HG03108 (cell line): ENCODE data around the gene TMED1.
A peak's percentile ranks its signal among the peaks of the same experiment; 100 is the strongest.
"Not testable (repeated sequence)": the region's sequence is repeated elsewhere in the genome, so short reads cannot be mapped to it uniquely, and the experiment has no call there.

ENCODE experiments used
- ATAC-seq: cut with Tn5 transposase; IDR thresholded peaks from one replicate; pipeline ENCODE4 v1.9.1; 2021; ENCODE audit warnings: moderate library complexity; ENCODE audit not compliant: unreplicated experiment

Gene TMED1

DNA sequence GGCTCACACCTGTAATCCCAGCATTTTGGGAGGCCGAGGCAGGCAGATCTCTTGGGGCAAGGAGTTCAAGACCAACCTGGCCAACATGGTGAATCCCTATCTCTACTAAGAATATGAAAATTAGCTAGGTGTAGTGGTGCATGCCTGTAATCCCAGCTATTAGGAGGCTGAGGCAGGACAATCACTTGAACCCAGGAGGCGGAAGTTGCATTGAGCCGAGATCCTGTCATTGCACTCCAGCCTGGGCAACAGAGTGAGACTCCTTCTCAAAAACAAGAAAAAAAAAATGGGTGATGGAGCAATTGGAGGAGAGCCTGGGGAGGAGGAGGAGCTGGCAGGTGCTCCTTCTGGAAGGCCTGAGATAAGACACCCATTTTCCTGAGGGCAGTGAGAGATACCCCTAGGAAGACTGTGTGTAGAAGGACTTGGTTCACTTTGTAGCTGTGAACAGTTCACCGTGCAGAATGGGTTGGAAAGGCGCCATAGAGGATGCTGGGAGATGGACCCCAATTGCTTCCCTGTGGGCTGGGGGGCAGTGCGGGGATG, 26.6 kb upstream of the TMED1 start:
- no peak for ATAC-seq

DNA sequence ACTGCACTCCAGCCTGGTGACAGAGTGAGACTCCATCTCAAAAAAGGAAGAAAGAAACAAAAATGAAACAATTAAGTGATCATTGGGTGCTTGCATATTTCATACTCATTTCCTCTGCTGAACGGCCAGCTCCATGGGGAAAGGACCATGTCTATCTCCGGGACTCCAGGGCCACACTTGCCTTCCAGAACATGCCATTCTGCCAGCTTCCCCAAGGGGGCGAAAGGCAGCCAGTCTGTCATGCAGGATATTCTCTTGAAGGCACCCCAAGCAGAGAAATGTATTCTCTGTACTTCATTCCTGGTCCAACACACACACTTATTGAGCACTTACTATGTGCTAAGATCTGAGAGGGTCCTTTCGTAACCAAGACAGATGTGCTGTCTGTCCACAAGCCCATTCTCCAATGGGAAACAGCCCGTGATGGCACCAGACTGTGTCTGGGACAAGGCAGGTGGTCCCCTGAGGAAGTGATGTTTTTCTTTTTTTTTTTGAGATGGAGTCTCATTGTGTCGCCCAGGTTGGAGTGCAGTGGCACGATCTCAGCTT, 25.2 kb upstream of the TMED1 start:
- ATAC-seq, result no peak

DNA sequence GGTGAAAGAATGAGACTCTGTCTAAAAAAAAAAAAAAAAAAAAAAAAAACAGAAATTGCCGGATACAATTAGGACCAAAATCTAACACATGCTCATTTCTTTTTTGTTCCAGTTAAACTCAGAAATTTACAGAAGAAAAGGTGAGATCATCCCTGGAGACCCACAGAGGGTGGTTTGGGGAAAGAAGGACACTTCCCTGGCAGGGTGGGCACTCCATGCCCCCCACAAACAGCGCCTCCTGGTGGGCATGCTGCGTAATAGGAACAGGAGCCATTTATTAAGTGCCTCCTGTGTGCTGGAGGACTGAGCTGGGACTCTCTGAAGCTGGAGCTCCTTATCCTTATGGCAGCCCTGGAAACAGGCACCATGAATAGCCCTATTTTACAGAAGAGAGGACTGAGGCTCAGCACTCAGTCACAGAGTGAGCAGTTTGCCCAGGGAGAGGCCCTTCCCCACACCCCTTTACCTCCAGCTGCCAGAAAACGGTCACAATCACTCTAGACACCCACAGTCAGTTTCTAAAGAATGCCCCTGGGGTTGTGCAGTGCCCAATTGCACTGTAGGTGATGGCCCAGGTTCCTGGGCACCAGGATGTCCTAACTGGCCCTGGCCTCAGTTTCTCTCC, 22.3 kb upstream of the TMED1 start:
- ATAC-seq, result no peak

DNA sequence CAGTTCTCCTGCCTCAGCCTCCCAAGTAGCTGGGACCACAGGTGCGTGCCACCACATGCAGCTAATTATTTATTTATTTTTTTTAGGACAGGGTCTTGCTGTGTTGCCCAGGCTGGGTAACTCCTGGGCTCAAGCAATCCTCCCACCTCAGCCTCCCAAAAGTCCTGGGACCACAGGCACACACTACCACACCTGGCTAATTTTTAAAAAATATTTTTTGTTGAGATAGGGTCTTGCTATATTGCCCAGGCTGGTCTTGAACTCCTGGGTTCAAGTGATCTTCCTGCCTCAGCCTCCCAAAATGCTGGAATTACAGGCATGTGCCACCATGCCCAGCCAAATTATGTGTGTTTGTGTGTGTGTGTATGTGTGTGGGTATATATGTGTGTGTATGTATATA, 20.9 kb upstream of the TMED1 start:
- not testable (repeated sequence) for ATAC-seq

DNA sequence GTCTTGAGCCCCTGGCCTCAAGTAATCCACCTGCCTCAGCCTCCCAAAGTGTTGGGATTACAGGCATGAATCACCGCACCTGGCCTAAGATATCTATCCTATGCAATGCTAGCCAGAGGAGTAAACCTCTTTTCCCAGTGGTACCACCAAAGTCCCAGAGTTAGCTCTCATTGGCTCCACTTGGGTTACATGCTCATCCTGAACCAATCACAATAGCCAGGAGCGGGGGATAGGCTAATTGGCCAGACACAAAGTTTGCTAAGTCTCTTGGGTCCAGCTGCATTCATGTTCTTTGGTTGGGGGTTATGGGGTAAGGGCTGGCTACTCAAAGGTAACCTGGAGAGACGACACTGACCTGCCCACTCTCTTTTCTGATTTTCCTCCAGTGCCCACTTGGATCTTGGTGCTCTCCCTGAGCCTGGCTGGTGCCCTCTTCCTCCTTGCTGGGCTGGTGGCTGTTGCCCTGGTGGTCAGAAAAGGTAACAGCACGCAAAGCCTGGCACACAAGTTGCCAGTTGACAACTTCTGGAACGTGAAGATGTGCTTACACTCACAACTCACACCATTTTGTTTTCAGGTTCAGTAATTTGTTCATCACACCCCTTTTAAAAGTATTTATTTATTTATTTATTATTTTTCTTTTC, 20.0 kb upstream of the TMED1 start:
- no peak for ATAC-seq

DNA sequence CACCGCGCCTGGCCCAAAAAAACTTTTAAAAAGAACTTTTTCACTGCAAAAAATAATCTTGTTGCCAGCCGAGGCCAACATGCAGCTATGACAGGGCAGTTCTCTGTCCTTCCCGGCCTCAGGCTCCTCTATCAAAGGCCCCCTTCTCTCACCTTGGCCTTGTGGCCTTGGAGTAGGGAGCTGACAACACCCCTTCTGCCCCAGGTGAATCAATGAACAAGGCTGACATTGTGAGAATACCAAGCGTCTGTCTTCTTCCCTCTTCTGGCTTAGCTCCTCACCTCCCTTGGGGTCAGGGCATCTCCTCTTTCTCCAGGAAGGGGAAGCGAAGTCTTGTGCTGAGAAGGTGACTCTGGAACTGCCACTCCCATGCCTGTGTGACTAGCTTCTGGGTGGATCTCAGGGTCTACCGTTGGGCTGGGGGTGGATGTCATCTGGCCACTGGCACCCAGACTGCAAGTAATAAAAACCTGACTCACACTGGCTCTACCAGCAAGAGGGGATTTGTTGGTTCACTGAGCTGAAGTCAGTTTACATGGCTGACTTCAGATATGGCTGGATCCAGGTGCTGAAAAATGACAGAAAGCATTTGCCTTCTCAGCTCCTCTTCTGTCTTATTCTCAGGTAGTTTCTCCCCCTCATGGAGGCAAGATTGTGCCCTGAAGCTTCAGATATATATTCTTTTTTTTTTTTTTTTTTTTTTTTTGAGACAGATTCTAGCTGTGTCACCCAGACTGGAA, 18.5 kb upstream of the TMED1 start:
- ATAC-seq, result no peak

DNA sequence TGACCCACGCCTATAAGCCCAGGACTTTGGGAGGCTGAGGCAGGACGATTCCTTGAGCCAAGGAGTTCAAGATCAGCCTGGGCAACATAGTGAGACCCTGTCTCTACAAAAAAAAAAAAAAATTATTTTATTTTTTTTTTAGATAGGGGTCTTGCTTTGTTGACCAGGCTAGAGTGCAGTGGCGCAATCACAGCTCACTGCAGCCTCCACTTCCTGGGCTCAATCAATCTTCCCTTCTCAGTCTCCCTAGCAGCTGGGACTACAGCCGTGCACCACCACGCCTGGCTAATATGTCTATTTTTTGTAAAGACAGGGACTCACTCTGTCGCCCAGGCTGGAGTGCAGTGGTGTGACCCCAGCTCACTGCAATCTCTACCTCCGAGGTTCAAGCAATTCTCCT, 16.9 kb upstream of the TMED1 start:
- ATAC-seq, result no peak

DNA sequence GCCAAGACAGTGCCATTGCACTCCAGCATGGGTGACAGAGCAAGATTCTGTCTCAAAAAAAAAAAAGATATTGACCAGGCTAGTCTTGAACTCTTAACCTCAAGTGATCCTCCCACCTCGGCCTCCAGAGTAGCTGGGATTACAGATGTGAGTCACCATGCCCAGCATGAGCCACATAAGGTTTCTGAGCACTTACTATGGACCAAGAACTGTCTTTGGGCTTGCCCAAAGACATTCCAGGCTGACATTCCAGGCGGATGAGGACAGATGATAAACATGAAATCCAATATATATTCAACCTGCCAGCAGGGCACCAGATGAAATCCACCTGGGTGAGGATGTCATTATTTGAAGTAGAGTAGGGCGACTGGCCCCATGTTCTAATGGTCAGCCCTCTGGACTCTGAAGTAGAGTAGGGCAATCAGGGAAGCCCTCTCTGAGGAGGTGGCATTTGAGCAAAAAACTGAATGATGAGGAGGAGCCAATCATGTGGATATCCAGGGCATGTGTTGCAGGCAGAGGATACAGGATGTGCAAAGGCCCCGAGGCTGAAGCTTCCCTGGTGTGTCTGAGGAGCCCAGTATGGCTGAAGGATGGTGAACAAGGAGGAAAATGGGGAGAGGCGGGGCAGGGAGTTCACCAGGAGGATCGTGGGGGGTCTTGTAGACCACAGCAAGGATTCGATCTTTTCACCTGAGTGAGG, 16.2 kb upstream of the TMED1 start:
- ATAC-seq, result no peak

DNA sequence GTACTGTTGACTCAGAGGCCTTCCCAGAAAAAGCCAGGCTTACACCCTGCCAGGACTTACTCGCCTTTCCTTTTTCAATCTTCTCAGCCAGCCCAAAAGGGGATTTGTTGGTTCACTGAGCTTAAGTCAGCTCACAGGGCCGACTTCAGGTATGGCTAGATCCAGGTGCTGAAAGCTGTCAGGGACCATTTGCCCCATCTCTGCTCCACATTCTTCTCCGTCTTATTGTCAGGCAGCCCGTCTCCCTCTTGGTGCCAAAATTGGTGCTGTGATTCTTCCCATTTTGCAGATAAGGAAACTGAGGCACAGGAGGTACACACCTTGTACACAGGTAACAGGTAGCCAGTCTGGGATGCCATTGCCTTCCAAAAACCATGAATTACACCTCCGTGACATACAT, 14.6 kb upstream of the TMED1 start:
- no peak for ATAC-seq

DNA sequence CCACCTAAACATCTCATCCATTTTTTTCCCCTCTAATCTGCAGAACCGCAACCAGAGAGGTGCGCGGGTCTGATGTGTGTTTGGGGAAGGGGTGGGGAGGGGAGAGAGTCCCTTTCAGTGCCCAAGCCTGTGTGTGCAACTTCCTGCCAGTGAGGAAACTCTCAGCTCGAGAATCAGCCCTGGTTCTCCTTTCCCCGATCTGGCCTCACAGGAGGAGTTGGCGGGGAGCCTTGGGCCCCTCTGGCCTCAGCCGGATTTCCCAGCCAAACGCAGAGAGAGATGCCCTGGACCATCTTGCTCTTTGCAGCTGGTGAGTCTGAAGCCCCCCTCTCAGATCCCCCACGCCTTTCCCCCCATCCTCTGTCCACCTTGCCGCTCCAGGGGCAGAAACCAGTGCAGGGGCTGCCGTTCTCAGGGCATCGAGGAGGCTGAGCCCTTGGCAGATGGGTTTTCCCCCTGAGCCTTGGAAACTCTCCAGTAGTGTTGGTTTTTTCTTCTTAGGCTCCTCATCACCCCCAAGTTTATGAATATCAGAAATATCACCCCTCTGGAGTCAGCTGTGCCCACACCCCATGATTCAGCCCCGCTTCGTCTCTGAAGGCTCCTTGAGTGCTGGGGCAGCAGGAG, 12.3 kb upstream of the TMED1 start, which contains the start of gene C19orf38:
Gene C19orf38 (plus strand): TSS at position 186 of the 627 bp plus-strand sequence. CDS start 94 bp downstream, at position 280.
- no peak for ATAC-seq

DNA sequence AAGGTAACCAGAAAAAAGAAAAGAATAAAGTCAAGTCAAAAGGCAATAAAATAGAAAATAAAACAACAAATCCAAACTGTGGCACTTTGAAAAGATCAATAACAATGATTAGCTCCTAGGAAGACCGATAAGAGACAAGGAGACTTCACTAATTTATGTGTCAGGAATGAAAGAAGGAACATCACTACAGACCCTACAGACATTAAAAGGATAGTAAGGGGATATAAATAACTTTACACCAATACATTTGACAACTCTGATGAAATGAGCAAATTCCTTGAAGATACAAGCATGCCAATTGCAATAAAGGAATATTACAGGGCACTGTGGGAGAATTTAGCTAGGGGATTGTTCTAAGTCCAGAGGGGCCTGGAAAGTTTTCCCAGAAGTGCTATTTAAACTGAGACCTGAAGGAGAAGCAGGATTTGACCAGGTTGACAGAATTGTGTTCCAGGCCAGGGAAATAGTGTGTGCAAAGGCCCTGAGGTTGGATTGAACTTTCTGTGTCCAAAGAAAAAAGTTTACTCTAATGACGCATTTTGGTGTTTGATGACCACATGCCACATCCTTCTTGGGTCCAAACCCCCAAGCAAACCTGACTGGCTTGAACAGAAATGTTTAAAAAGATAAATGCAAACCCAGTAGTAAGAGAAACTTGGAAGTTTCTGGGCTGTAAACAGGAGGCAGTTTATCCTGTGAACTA, 10.6 kb upstream of the TMED1 start:
- ATAC-seq, result no peak

DNA sequence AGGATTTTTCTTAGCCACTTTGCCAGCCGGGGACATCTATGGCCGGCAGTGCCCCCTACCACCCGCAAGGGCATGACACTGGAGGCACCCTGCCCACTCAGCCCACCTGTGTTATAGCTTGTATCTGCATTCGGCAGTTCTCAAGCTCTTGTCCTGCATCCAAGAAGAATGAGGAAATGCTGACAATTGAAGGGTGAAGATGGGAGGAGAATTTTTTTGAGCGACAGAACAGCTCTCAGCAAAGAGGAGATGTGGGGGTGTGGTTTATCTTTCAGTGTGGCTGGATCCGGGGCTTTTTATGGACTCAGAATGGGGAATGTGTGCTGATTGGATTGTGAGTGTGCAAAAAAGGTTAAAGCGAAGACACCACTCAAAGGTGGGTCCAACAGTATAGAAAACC, 6.8 kb upstream of the TMED1 start:
- ATAC-seq, result no peak

DNA sequence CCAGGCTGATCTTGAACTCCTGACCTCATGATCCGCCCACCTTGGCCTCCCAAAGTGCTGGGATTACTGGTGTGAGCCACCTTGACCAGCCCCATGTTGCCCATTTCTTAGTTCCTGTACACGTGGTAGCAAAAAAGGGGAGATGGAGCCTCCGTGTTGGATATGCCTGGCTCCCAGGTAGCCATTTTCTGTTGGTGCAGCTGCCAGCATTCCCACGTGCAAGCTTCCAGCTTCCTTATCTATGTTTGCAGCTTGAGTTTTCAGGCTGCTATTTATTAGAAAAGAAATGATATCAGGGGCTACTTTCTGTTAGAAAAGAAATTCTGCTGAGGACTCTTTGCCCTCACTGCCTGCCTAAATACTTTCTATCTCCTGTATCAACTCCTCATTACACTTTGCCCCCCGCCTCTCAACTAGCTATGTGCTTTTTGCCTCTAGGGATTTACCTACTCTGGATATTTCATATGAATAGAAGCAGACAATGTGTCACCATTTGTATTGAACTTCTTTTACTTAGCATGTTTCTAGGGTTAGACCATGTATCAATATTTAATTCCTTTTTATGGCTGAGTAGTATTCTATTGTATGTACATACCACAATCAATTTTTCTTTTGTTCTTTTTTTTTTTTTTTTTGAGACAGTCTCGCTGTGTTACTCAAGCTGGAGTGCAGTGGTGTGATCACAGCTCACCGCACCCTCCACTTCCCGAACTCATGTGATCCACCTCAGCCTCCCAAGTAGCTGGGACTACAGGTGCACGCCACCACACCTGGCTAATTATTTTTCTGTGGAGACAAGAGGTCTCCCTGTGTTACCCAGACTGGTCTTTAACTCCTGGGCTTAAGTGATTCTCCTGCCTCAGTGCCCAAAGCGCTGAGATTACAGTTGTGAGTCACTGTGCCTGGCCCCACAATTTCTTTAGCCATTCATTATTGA, 3.4 kb upstream of the TMED1 start:
- ATAC-seq, result no peak

DNA sequence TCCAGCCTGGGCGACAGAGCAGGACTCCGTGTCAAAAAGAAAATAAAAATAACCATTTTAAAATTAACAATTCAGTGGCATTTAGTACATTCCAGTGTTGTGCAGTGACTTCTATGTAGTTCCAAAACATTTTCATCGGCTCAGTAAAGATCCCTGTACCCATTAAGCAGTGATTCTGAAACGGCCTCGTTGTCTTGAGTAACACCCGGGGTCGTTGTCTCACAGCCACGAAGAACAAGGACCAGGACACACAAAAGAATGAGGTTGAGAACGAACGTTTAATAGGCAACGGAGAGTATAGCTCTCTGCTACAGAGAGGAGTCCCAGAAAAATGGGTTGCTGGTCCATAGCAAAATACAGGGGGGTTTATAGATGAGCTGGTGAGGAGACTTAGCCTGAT, 2.4 kb upstream of the TMED1 start:
- ATAC-seq, result no peak

DNA sequence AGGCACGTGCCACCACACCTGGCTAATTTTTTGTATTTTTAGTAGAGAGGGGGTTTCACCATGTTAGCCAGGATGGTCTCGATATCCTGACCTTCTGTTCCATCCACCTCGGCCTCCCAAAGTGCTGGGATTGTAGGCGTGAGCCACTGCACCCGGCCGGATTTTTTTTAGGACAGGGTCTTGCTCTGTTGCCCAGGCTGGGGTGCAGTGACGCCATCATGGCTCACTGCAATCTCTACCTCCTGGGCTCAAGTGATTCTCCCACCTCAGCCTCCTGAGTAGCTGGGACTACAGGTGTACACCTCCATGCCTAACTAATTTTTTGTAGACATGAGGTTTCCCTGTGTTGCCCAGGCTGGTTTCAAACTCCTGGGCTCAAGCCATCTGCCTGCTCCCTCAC, 1.6 kb upstream of the TMED1 start:
- not testable (repeated sequence) for ATAC-seq

DNA sequence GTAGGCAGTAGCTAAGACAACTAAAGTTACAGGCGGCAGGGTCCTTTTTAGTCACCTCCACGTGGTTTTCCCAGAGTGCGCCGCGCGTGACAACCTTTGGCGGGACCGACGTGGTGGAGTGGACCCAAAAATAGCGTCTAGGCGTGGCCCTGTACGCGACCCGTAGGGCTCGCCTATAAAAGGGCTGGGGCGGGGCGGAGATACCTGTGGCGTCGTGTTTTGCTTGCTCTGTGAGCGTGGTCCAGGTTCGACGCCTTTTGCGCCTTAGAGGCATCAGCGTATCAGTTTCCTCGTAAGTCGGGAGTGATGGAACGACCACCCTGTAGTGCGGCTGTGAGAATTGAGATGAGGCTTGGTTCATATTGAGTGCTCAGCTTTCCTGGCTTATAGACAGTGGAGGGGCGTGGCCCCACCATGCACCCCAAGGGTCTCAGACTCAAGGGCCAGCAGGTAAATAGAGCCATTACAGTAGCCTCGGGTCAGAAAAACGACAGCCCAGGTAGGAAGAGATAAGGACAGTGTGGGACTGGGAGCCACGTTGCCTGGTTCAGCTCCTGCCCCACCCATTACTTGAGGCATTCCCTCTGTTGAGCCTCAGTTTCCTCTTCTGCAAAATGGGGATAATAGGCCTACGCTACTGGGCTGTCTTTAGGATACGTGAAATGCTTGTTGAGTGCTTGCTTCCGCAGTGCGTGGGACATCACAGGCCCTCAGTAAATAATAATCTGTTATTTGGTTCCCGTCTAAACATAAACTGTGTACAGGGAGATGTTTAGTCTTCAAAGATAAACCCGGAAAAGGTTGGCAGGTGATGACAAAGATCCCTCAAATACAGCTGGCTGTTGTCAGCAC, 693 bp upstream of the TMED1 start:
- peak; percentile 8 for ATAC-seq

DNA sequence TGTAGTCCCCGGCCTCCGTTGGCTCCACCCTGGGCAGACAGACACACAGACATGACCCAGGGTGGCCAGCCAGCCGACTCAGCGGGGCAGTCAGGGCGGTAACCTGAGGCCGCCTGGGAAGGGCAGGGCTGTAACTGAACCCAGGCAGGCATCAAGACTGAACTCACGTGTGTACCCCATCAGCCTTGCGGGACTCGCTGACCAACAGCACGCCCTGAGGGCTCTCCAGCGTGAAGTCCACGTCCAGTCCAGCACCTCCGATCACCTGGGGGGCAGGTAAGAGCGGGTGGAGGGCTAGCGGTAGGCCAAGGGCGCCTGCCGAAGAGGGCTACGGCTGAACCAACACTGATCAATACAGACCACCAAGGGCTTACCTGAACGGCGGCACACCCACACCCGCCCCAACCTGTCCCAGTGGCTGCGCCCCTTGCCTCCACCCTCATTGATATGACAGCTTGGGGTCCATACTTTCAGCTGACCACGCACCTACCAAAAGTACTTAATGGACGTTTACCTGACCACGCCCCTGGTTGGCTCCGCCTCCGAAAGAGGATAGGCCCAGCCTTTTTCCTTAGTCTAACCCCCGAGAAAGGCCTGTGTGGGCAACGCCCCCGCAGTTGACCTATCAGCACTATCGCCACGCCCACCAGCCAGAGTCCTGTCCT, 791 bp downstream of the TMED1 start:
- ATAC-seq, result no peak
